Kidney (tissue), 14 donors: ENCODE results near the gene PRR15L. TPM values are rescaled to one million over a fixed set of nuclear protein-coding genes. Genes with fewer than 3 reads are reported as not detected.
A peak's percentile ranks its signal among the peaks of the same experiment; 100 is the strongest.

Source experiments
- DNase-seq, 5 donors: peaks; one replicate each; pipeline ENCODE4 v3.0.0-alpha.2; 2013 to 2020
- FAIRE-seq: peaks from 2 replicates; lab custom pipeline; 2012; peaks lifted over from hg19 to GRCh38; lab: Jason Lieb, UNC
- H3K27ac ChIP-seq, 2 donors: one replicate each; pipeline ENCODE4 v1.7.0; 2013; ENCODE audit warnings: low read depth in 2 of 2, low read length in 2 of 2, inconsistent platforms in 1 of 2
- H3K27me3 ChIP-seq: one replicate; pipeline ENCODE4 v1.7.1; 2013; ENCODE audit warnings: low read length, inconsistent platforms; ENCODE audit not compliant: control insufficient read depth, insufficient read depth
- H3K36me3 ChIP-seq, 3 donors: one replicate each; pipeline versions ENCODE4 v1.7.0 to v1.7.1; 2013; ENCODE audit warnings: low read length in 3 of 3, control low read depth in 1 of 3, inconsistent platforms in 1 of 3; ENCODE audit not compliant: insufficient read depth in 3 of 3, control insufficient read depth in 2 of 3
- H3K4me1 ChIP-seq, 3 donors: one replicate each; pipeline versions ENCODE4 v1.7.0 to v1.7.1; 2013; ENCODE audit warnings: low read length in 3 of 3, inconsistent platforms in 1 of 3, low read depth in 1 of 3; ENCODE audit not compliant: control insufficient read depth in 2 of 3, insufficient read depth in 2 of 3
- H3K4me3 ChIP-seq, 3 donors: one replicate each; pipeline versions ENCODE4 v1.7.0 to v1.8.1; 2013; ENCODE audit warnings: low read length in 3 of 3, control low read depth in 1 of 3, inconsistent platforms in 1 of 3
- H3K9ac ChIP-seq, 3 donors: one replicate each; pipeline versions ENCODE4 v1.7.0 to v1.7.1; 2013; ENCODE audit warnings: low read length in 3 of 3, control low read depth in 1 of 3, inconsistent platforms in 1 of 3
- H3K9me3 ChIP-seq, 3 donors: one replicate each; pipeline versions ENCODE4 v1.7.0 to v1.7.1; 2013; ENCODE audit warnings: low read length in 3 of 3, control low read depth in 1 of 3, inconsistent platforms in 1 of 3; ENCODE audit not compliant: control insufficient read depth in 2 of 3, insufficient read depth in 1 of 3
- CTCF ChIP-seq: IDR thresholded peaks from 3 replicates; pipeline ENCODE4 v1.5.1; 2012; ENCODE audit warnings: mild to moderate bottlenecking, moderate library complexity, borderline replicate concordance; ENCODE audit not compliant: insufficient read depth; ENCODE audit errors: extremely low read depth
- intact Hi-C: fragments of 100-400 bp; cut with DNase I; formaldehyde crosslinking; loops from one replicate; pipeline ENCODE4 v1.11.1; 2022
- polyA plus RNA-seq: library from polyadenylated mRNA; stranded (reverse); fragments of 350-450 nt; fragmentation: Illumina TruSeq; extraction: RNeasy Lipid Tissue Mini Kit (QIAGEN cat#74804); gene quantifications from one replicate; pipeline ENCODE4 v1.2.3, GENCODE V29; 2014; ENCODE audit warnings: low read depth, low replicate concordance; ENCODE audit not compliant: insufficient read depth
- total RNA-seq: library from RNA; stranded (reverse); fragmentation: NEBNext Ultra II Directional; extraction: Animal tissue kit (Norgen Biotek cat#: 25700); gene quantifications from one replicate; pipeline ENCODE4 v1.2.1, GENCODE V29; 2021
- donor health status: control.
- donor health status: control.
- donor health status: control.
- donor health status: control.
- donor health status: control.
- donor health status: DM: yes; HTN: yes; CAD: no.
- donor health status: Normal renal cell carcinoma (clear cell type).

Gene PRR15L
- total and polyA plus RNA-seq, 2 donors from 2014 or later: 64.5 to 105 TPM

GRCh38 chr17:47946516-47946915 lies 11.2 kb downstream of the PRR15L start:
- no peak for DNase-seq
- Histone ChIP-seq H3K9ac (peak overlapping the region in 1 of 3 donors; percentile 37), H3K4me3 (no peak overlapping the region), H3K27ac (peak overlapping the region; percentile 84 to 87), H3K4me1 (peaks cover 2 to 54% (median 30%) of the 10 kb centered on the region in 3 donors), H3K27me3 (no peaks in the 10 kb centered on the region), H3K9me3 (no peaks in the 10 kb centered on the region), H3K36me3 (peaks cover 2 to 9% (median 6%) of the 10 kb centered on the region in 3 donors)
- no peak for TF ChIP-seq CTCF
- no peak for FAIRE-seq
- intact Hi-C loops: no loop called here

GRCh38 chr17:47945529-47946508 lies 11.9 kb downstream of the PRR15L start:
- DNase-seq (no peak), FAIRE-seq (no peak)
- Histone ChIP-seq H3K27me3 (no peaks in the 10 kb centered on the region), H3K4me3 (no peak overlapping the region), H3K9me3 (no peaks in the 10 kb centered on the region), H3K9ac (peak overlapping the region in 1 of 3 donors; percentile 37), H3K36me3 (peaks cover 2 to 9% (median 6%) of the 10 kb centered on the region in 3 donors), H3K4me1 (peaks cover 2 to 52% (median 32%) of the 10 kb centered on the region in 3 donors), H3K27ac (peak overlapping the region; percentile 84 to 87)
- TF ChIP-seq CTCF: no peak
- intact Hi-C loops: no loop called here

DNA sequence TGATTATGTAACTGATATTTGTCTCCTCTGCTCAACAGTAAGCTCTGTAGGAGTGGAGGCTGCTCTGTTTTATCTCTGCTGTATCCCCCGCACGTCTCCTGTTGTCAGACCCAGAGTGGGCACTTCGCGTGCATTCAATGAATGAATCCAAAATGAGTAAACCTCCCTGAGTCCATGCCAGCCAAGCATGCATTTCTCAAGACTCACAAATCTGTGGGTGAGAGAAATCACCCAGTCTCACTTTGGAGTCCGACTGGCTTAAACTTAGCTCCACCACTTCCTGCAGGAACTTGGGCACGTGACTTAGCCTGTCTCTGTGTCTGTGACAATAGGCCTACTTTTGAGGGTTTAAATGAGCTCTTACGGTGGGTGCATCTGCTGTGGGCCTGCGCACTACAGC lies 12.6 kb downstream of the PRR15L start:
- Histone ChIP-seq H3K9me3 (no peaks in the 10 kb centered on the region), H3K4me1 (peaks cover 2 to 55% (median 32%) of the 10 kb centered on the region in 3 donors), H3K9ac (peak overlapping the region in 1 of 3 donors; percentile 20), H3K27ac (no peak overlapping the region), H3K36me3 (peaks cover 2 to 9% (median 6%) of the 10 kb centered on the region in 3 donors), H3K4me3 (no peak overlapping the region), H3K27me3 (no peaks in the 10 kb centered on the region)
- no peak for TF ChIP-seq CTCF
- intact Hi-C loops: no loop called here
- no peak for DNase-seq
- FAIRE-seq: no peak
